GM12878 (cell line): ENCODE data around the gene PTPRN2.

Experiments
- BCL11A ChIP-seq: IDR thresholded peaks from 2 replicates; pipeline ENCODE4 v1.6.1; 2011; ENCODE audit warnings: low read depth, low read length
- CBX3 ChIP-seq: fragments of 200-600 bp; sonication (generic); IDR thresholded peaks from 2 replicates; pipeline ENCODE4 v1.6.1; 2016; ENCODE audit warnings: low read depth, borderline replicate concordance
- CEBPB ChIP-seq, 2 experiments: fragments of 150-350 bp in 1 of 2; IDR thresholded peaks; 2 replicates each; pipeline ENCODE4 v1.6.1; 2012 to 2014; ENCODE audit warnings: low read depth in 2 of 2, low read length in 2 of 2, borderline replicate concordance in 1 of 2, inconsistent platforms in 1 of 2
- CTCF ChIP-seq, 3 experiments: IDR thresholded peaks in 2 of 3; conservative IDR thresholded peaks in 1 of 3; 2 replicates each; pipeline ENCODE4 v1.5.1; 2011; ENCODE audit warnings: low read depth in 3 of 3, low read length in 3 of 3, mild to moderate bottlenecking in 3 of 3, control low read depth in 2 of 3, moderate library complexity in 2 of 3, inconsistent platforms in 1 of 3, mixed read lengths in 1 of 3; ENCODE audit not compliant: control insufficient read depth in 2 of 3, insufficient read depth in 1 of 3; ENCODE audit errors: extremely low read depth in 1 of 3
- EP300 ChIP-seq, 2 experiments: fragments of 150-350 bp in 1 of 2; IDR thresholded peaks; 2 replicates each; pipeline ENCODE4 v1.6.1; 2011 to 2012; ENCODE audit warnings: low read depth in 2 of 2, low read length in 2 of 2, borderline replicate concordance in 1 of 2, improper control_type of control experiment in 1 of 2, inconsistent platforms in 1 of 2; ENCODE audit not compliant: control insufficient read depth in 1 of 2

- no peak for TF ChIP-seq CTCF (IDR thresholded peaks at IDR 0.05 in 2 of 3, conservative IDR thresholded peaks at IDR 0.05 in 1 of 3; ENCODE audit: control insufficient read depth in 2 of 3, extremely low read depth in 1 of 3, insufficient read depth in 1 of 3, low read depth in 3 of 3, low read length in 3 of 3)
- no peak for TF ChIP-seq BCL11A
- no peak for TF ChIP-seq CBX3
- no peak for TF ChIP-seq CEBPB (IDR thresholded peaks at IDR 0.05; ENCODE audit: borderline replicate concordance in 1 of 2, low read depth in 2 of 2, low read length in 2 of 2)
- TF ChIP-seq EP300 (IDR thresholded peaks at IDR 0.05; ENCODE audit: borderline replicate concordance in 1 of 2, control insufficient read depth in 1 of 2, low read depth in 2 of 2, low read length in 2 of 2): no peak
These were observed 937.4 kb downstream of the PTPRN2 start for GRCh38 chr7:157650131-157650631.
